Measurements from ENCODE around the gene SOX6. TPM values are rescaled to one million over a fixed set of nuclear protein-coding genes. Genes with fewer than 3 reads are reported as not detected.
"Not testable (repeated sequence)": the region's sequence is repeated elsewhere in the genome, so short reads cannot be mapped to it uniquely, and the experiment has no call there.

SOX6 gene
- total and polyA plus RNA-seq, 4 donors, result under 0.01 to 11.8 (median 4.8) TPM

DNA sequence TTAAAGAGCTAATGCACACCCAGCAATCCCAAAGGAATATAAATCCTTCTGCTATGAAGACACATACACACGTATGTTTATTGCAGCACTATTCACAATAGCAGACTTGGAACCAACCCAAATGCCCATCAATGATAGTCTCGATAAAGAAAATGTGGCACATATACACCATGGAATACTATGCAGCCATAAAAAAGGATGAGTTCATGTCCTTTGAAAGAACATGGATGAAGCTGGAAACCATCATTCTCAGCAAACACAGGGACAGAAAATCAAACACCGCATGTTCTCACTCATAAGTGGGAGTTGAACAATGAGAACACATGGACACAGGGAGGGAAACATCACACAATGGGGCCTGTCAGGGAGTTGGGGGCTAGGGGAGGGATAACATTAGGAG lies 19.3 kb upstream of the SOX6 start:
- H3K4me3 ChIP-seq (ENCODE audit: low read length in 2 of 2); H3K36me3 ChIP-seq (ENCODE audit: control insufficient read depth in 1 of 2, insufficient read depth in 2 of 2, low read length in 1 of 2); DNase-seq; intact Hi-C loops (cut with DNase I); H3K9me3 ChIP-seq (ENCODE audit: control insufficient read depth, low read length); H3K27ac ChIP-seq (ENCODE audit: low read depth in 1 of 2, low read length in 2 of 2); H3K4me1 ChIP-seq (ENCODE audit: control insufficient read depth in 1 of 2, insufficient read depth in 2 of 2, low read length in 2 of 2); ATAC-seq (ENCODE audit: low FRiP score); H3K27me3 ChIP-seq (ENCODE audit: control insufficient read depth in 1 of 2, insufficient read depth in 2 of 2, low read length in 1 of 2): not testable (repeated sequence)
- WGBS, 2 donors, result 96% methylated on average over 3 of the region's 3 CpGs

DNA sequence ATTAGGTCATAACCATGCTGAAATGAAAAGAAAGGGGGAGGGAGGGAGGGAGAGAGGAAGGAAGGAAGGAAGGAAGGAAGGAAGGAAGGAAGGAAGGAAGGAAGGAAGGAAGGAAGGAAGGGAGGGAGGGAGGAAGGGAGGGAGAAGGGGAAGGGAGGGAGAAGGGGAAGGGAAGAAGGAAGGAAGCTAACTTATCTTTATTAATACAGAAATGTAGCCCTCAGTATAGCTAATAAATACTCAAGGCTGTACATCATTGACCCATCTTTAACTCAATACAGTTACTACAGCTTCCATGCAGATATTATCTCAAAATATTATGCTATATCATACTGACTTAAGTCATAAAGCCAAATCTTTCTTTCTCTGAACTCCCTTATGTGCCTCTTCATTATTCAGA lies 17.4 kb upstream of the SOX6 start:
- no peak for ATAC-seq (ENCODE audit: low FRiP score)
- DNase-seq, result no peak
- intact Hi-C loops (cut with DNase I), result no loop called here
- Histone ChIP-seq H3K27me3 (ENCODE audit: control insufficient read depth in 1 of 2, insufficient read depth in 2 of 2, low read length in 1 of 2) (no peaks in the 10 kb centered on the region), H3K36me3 (ENCODE audit: control insufficient read depth in 1 of 2, insufficient read depth in 2 of 2, low read length in 1 of 2) (no peaks in the 10 kb centered on the region), H3K27ac (ENCODE audit: low read depth in 1 of 2, low read length in 2 of 2) (no peak overlapping the region), H3K9me3 (ENCODE audit: control insufficient read depth, low read length) (no peaks in the 10 kb centered on the region), H3K4me1 (ENCODE audit: control insufficient read depth in 1 of 2, insufficient read depth in 2 of 2, low read length in 2 of 2) (peaks cover 0 to 2% of the 10 kb centered on the region in 2 donors), H3K4me3 (ENCODE audit: low read length in 2 of 2) (no peak overlapping the region)

DNA sequence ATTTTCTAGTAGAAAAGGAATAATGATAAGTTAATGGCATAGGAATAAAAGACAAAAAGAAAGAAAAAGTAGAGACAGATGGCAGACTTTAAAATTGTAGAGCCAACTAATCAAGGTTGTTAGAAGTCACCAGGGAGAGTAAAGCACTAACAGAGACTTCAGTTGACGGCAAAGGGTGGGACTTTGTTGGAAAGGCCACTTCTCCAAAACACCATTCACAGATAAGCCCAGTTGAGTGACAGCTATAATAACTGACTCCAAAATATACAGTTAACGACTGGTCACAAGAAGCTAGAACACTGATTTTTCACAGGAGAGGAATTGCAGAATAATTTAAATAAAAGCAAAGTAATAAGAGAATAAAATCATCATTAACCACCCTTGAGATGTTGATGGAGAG lies 16.0 kb upstream of the SOX6 start:
- ATAC-seq (ENCODE audit: low FRiP score) (no peak), DNase-seq (no peak)
- H3K4me1 ChIP-seq (ENCODE audit: control insufficient read depth in 1 of 2, insufficient read depth in 2 of 2, low read length in 2 of 2), result peaks cover 0 to 2% of the 10 kb centered on the region in 2 donors
- H3K36me3 ChIP-seq (ENCODE audit: control insufficient read depth in 1 of 2, insufficient read depth in 2 of 2, low read length in 1 of 2), result no peaks in the 10 kb centered on the region
- H3K27ac ChIP-seq (ENCODE audit: low read depth in 1 of 2, low read length in 2 of 2), result no peak overlapping the region
- H3K4me3 ChIP-seq (ENCODE audit: low read length in 2 of 2), result no peak overlapping the region
- H3K9me3 ChIP-seq (ENCODE audit: control insufficient read depth, low read length), result no peaks in the 10 kb centered on the region
- H3K27me3 ChIP-seq (ENCODE audit: control insufficient read depth in 1 of 2, insufficient read depth in 2 of 2, low read length in 1 of 2), result no peaks in the 10 kb centered on the region
- intact Hi-C loops (cut with DNase I), result no loop called here
- 16 to 25% methylated on average over 2 of the region's 2 CpGs for WGBS, 2 donors

DNA sequence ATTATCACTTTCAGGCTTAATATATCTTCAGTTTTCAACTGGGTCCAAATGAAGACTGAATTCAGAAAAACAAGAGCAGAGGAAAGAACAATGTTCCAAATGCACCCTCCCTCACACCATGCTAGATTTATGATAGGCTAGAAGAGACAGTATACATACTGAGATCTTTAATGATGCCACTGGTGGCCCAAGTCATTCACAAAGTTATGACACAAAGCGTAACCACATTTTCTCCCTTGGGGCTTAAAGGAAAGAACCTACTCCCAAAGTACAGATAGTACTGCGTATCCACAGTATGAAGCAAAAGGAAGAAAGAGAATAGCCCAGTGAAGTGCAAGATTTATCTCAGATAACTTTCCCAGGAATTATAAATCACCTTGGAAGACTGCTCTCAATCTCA lies 10.9 kb upstream of the SOX6 start:
- DNase-seq (no peak), ATAC-seq (ENCODE audit: low FRiP score) (no peak)
- no peaks in the 10 kb centered on the region for H3K27me3 ChIP-seq (ENCODE audit: control insufficient read depth in 1 of 2, insufficient read depth in 2 of 2, low read length in 1 of 2)
- WGBS, 2 donors, result 97 to 100% methylated on average over 2 of the region's 2 CpGs
- intact Hi-C loops (cut with DNase I), result no loop called here
- H3K4me1 ChIP-seq (ENCODE audit: control insufficient read depth in 1 of 2, insufficient read depth in 2 of 2, low read length in 2 of 2), result peaks cover 0 to 2% of the 10 kb centered on the region in 2 donors
- H3K36me3 ChIP-seq (ENCODE audit: control insufficient read depth in 1 of 2, insufficient read depth in 2 of 2, low read length in 1 of 2), result no peaks in the 10 kb centered on the region
- no peaks in the 10 kb centered on the region for H3K9me3 ChIP-seq (ENCODE audit: control insufficient read depth, low read length)
- H3K27ac ChIP-seq (ENCODE audit: low read depth in 1 of 2, low read length in 2 of 2), result no peak overlapping the region
- no peak overlapping the region for H3K4me3 ChIP-seq (ENCODE audit: low read length in 2 of 2)

DNA sequence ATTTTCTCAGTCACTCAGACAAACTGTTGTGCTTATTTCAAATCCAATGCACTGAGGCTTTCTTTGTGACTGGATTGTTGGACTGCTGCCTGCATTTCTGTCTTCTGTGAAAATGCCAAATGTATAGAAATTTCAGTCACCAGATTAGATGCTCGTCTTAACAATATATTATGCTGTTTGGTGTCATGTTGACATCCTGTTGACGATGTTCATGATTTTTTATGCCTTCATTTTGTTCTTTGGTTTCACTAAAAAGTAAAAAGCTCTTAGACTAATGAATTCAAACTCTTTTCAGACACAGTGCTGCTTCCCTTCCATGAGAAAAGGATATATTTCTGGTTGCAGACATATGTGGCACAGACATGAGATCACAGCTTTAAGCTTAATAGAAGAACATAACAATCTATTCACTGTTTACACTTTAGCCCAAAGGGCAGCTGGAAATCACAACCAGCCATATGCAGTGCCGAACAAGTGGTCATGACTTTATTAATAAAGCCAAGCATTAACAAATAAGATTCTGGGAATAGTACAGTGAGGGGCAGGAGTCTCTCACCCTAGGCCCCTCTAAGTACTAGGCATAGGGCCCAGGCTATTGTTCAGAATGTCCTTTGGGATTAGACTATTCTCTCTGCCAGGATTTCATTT lies 9.4 kb upstream of the SOX6 start:
- Histone ChIP-seq H3K4me3 (ENCODE audit: low read length in 2 of 2) (no peak overlapping the region), H3K4me1 (ENCODE audit: control insufficient read depth in 1 of 2, insufficient read depth in 2 of 2, low read length in 2 of 2) (peaks cover 0 to 2% of the 10 kb centered on the region in 2 donors), H3K9me3 (ENCODE audit: control insufficient read depth, low read length) (no peaks in the 10 kb centered on the region), H3K36me3 (ENCODE audit: control insufficient read depth in 1 of 2, insufficient read depth in 2 of 2, low read length in 1 of 2) (no peaks in the 10 kb centered on the region), H3K27me3 (ENCODE audit: control insufficient read depth in 1 of 2, insufficient read depth in 2 of 2, low read length in 1 of 2) (no peaks in the 10 kb centered on the region), H3K27ac (ENCODE audit: low read depth in 1 of 2, low read length in 2 of 2) (no peak overlapping the region)
- ATAC-seq (ENCODE audit: low FRiP score) (no peak), DNase-seq (no peak)
- intact Hi-C loops (cut with DNase I), result no loop called here
- 55 to 69% methylated on average over 3 of the region's 3 CpGs for WGBS, 2 donors

DNA sequence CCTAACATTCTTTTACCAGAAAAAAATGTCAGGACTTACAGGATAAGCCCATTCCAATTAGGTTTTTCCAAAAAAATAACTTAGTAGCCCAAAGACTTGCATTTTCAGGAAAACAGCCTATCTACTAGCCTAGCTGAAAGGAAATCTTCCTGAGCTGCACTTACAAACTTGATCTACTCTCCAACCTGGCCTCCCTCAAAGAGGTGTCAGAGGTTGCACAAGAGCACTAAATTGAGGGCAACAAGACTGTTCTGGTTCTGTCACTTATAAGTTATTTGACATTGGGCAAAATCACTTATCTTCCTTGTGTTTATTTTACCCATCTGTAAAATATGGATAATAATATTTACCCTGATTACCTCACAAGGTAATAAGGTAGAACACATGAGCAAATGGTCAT lies 7.9 kb upstream of the SOX6 start:
- DNase-seq, result no peak
- Histone ChIP-seq H3K4me1 (ENCODE audit: control insufficient read depth in 1 of 2, insufficient read depth in 2 of 2, low read length in 2 of 2) (no peaks in the 10 kb centered on the region), H3K27me3 (ENCODE audit: control insufficient read depth in 1 of 2, insufficient read depth in 2 of 2, low read length in 1 of 2) (no peaks in the 10 kb centered on the region), H3K27ac (ENCODE audit: low read depth in 1 of 2, low read length in 2 of 2) (no peak overlapping the region), H3K9me3 (ENCODE audit: control insufficient read depth, low read length) (no peaks in the 10 kb centered on the region), H3K36me3 (ENCODE audit: control insufficient read depth in 1 of 2, insufficient read depth in 2 of 2, low read length in 1 of 2) (no peaks in the 10 kb centered on the region), H3K4me3 (ENCODE audit: low read length in 2 of 2) (no peak overlapping the region)
- ATAC-seq (ENCODE audit: low FRiP score), result no peak
- intact Hi-C loops (cut with DNase I), result no loop called here

DNA sequence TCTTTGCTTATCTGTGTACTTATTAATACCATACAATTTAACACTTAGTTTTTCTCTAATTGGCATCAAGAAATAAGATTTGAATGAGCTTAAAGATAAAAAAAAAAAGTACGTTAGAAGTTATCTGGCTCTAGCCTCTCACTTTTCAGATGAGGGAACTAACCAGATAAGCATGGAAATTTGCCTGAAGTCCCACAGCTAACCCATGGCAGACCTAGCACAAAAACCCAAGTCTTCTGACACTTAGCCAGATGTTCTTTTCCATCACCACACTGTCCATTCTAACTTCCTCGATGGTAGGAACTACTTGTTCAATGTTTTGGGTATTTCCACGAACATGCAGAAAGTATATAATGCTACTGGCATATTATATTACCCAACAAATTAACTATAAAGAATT lies 7.4 kb upstream of the SOX6 start:
- intact Hi-C loops (cut with DNase I), result no loop called here
- ATAC-seq (ENCODE audit: low FRiP score) (no peak), DNase-seq (no peak)
- no peaks in the 10 kb centered on the region for H3K4me1 ChIP-seq (ENCODE audit: control insufficient read depth in 1 of 2, insufficient read depth in 2 of 2, low read length in 2 of 2)
- WGBS, 2 donors, result 58 to 63% methylated on average over 3 of the region's 3 CpGs
- H3K4me3 ChIP-seq (ENCODE audit: low read length in 2 of 2), result no peak overlapping the region
- no peaks in the 10 kb centered on the region for H3K27me3 ChIP-seq (ENCODE audit: control insufficient read depth in 1 of 2, insufficient read depth in 2 of 2, low read length in 1 of 2)
- H3K36me3 ChIP-seq (ENCODE audit: control insufficient read depth in 1 of 2, insufficient read depth in 2 of 2, low read length in 1 of 2), result no peaks in the 10 kb centered on the region
- H3K9me3 ChIP-seq (ENCODE audit: control insufficient read depth, low read length), result no peaks in the 10 kb centered on the region
- H3K27ac ChIP-seq (ENCODE audit: low read depth in 1 of 2, low read length in 2 of 2), result no peak overlapping the region

DNA sequence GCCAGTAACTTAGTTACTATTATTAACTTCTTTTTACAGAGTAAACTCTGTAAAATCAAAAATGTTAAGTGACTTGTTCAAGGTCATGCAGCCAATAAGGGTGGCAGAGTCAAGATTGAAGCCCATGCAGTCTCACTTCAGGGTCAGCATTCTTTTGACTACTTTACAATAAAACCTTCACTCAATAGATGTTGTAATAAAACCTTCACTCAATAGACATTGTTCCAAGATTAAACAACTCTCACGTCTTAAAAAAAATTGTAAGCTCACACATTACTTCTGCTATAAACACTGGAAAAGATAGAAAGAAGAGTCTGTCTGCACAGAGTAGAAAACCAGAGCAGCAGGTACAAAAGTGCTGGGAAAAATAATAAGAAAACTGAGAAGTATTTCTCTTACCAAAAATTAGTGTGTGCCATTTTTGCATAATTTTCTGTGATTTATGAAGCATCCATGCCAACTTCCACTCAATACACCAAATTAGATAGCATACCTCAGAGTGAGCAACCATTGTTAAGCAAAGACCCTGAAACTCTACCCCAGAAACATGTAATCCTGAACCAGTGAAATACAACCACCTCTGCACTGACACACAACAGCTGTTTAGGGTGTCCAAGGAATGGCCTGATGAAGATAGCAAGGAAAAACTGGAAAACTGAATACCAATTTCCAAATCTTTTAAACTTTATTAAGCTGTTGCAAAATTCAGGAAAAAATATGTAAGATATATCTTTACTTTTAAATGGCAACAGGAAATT lies 4.9 kb upstream of the SOX6 start:
- no peak overlapping the region for H3K27ac ChIP-seq (ENCODE audit: low read depth in 1 of 2, low read length in 2 of 2)
- H3K36me3 ChIP-seq (ENCODE audit: control insufficient read depth in 1 of 2, insufficient read depth in 2 of 2, low read length in 1 of 2), result no peaks in the 10 kb centered on the region
- H3K4me1 ChIP-seq (ENCODE audit: control insufficient read depth in 1 of 2, insufficient read depth in 2 of 2, low read length in 2 of 2), result peaks cover 0 to 4% of the 10 kb centered on the region in 2 donors
- no peaks in the 10 kb centered on the region for H3K27me3 ChIP-seq (ENCODE audit: control insufficient read depth in 1 of 2, insufficient read depth in 2 of 2, low read length in 1 of 2)
- DNase-seq, result no peak
- no peaks in the 10 kb centered on the region for H3K9me3 ChIP-seq (ENCODE audit: control insufficient read depth, low read length)
- 69 to 83% methylated on average over 1 of the region's 1 CpG for WGBS, 2 donors
- ATAC-seq (ENCODE audit: low FRiP score), result no peak
- no peak overlapping the region for H3K4me3 ChIP-seq (ENCODE audit: low read length in 2 of 2)
- intact Hi-C loops (cut with DNase I), result no loop called here

DNA sequence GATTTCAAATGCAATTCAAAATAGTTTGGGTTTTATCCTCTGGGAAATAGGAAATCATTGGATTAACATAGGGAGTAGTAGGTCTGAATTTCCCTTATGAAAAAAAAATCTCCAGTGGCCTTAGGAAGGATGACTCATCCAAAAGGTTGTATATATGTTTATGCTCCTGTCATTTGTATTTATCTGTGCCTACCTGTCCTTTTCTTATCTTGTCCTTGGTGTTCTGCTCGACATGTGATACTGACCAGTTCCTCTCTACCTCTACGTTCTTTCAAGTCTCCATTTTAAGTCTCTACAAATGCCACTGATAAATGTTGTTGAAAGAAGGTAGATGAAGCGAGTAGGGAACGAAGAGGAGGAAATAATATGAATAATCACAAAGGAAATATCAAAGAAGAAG lies 3.0 kb upstream of the SOX6 start:
- no peak overlapping the region for H3K4me3 ChIP-seq (ENCODE audit: low read length in 2 of 2)
- no peaks in the 10 kb centered on the region for H3K9me3 ChIP-seq (ENCODE audit: control insufficient read depth, low read length)
- no peaks in the 10 kb centered on the region for H3K27me3 ChIP-seq (ENCODE audit: control insufficient read depth in 1 of 2, insufficient read depth in 2 of 2, low read length in 1 of 2)
- intact Hi-C loops (cut with DNase I), result no loop called here
- no peaks in the 10 kb centered on the region for H3K36me3 ChIP-seq (ENCODE audit: control insufficient read depth in 1 of 2, insufficient read depth in 2 of 2, low read length in 1 of 2)
- H3K27ac ChIP-seq (ENCODE audit: low read depth in 1 of 2, low read length in 2 of 2), result no peak overlapping the region
- ATAC-seq (ENCODE audit: low FRiP score) (no peak), DNase-seq (no peak)
- WGBS, 2 donors, result 97 to 98% methylated on average over 4 of the region's 4 CpGs
- H3K4me1 ChIP-seq (ENCODE audit: control insufficient read depth in 1 of 2, insufficient read depth in 2 of 2, low read length in 2 of 2), result peaks cover 0 to 7% of the 10 kb centered on the region in 2 donors
